Uterus (tissue), 4 donors: ENCODE results near the gene NAE1. TPM values are rescaled to one million over a fixed set of nuclear protein-coding genes. Genes with fewer than 3 reads are reported as not detected.
"Not testable (repeated sequence)": the region's sequence is repeated elsewhere in the genome, so short reads cannot be mapped to it uniquely, and the experiment has no call there.

Source experiments
- DNase-seq, 2 donors: peaks; one replicate each; pipeline ENCODE4 v3.0.0-alpha.2; 2019 to 2020
- H3K27ac ChIP-seq, 2 donors: fragments of 200-600 bp; sonication (generic); 1 replicate in 1 of 2; 2 replicates in 1 of 2; pipeline ENCODE4 v1.5.1; 2016 to 2018
- H3K27me3 ChIP-seq, 2 donors: fragments of 200-600 bp; sonication (generic); one replicate each; pipeline ENCODE4 v1.5.1; 2018 to 2019; ENCODE audit warnings: control low read depth in 1 of 2
- H3K36me3 ChIP-seq, 2 donors: fragments of 200-600 bp; sonication (generic); one replicate each; pipeline ENCODE4 v1.5.1; 2019; ENCODE audit warnings: control low read depth in 1 of 2
- H3K4me1 ChIP-seq, 2 donors: fragments of 200-600 bp; sonication (generic); one replicate each; pipeline ENCODE4 v1.5.1; 2018 to 2019; ENCODE audit warnings: control low read depth in 1 of 2
- H3K4me3 ChIP-seq, 2 donors: fragments of 200-600 bp; sonication (generic); 1 replicate in 1 of 2; 2 replicates in 1 of 2; pipeline ENCODE4 v1.5.1; 2018 to 2019; ENCODE audit warnings: mild to moderate bottlenecking in 1 of 2
- H3K9me3 ChIP-seq, 2 donors: fragments of 200-600 bp; sonication (generic); one replicate each; pipeline ENCODE4 v1.5.1; 2019; ENCODE audit warnings: control low read depth in 1 of 2
- POLR2A ChIP-seq, 2 donors: fragments of 450-650 bp; IDR thresholded peaks; one replicate each; pipeline ENCODE4 v1.6.1; 2016; ENCODE audit warnings: antibody characterized with exemption in 2 of 2, mild to moderate bottlenecking in 1 of 2, moderate library complexity in 1 of 2
- intact Hi-C: fragments of 100-400 bp; cut with DNase I; formaldehyde crosslinking; loops from one replicate; pipeline ENCODE4 v1.15.1; 2023; ENCODE audit warnings: low total_unique reads
- total RNA-seq, 4 donors: library from RNA; depleted of rRNA in 3 of 4; stranded (reverse); fragments of >200 nt in 3 of 4; gene quantifications; one replicate each; pipeline versions ENCODE4 v1.1.0 to v1.2.4, GENCODE V29; 2014 to 2023
- TF ChIP-seq, protein P1 (sequence below), 4 experiments: fragments of 200-600 bp in 2 of 4; fragments of 450-650 bp in 2 of 4; sonication (generic) in 2 of 4; IDR thresholded peaks; one replicate each; pipeline ENCODE4 v1.5.1; 2016 to 2019; ENCODE audit warnings: antibody characterized with exemption in 4 of 4, mild to moderate bottlenecking in 2 of 4, moderate library complexity in 1 of 4
- donor health status: DM: yes; HTN: yes; CAD: no.

The NAE1 gene
- total RNA-seq, 4 donors from 2014 or later, result 32.6 to 83.5 (median 59.8) TPM

DNA sequence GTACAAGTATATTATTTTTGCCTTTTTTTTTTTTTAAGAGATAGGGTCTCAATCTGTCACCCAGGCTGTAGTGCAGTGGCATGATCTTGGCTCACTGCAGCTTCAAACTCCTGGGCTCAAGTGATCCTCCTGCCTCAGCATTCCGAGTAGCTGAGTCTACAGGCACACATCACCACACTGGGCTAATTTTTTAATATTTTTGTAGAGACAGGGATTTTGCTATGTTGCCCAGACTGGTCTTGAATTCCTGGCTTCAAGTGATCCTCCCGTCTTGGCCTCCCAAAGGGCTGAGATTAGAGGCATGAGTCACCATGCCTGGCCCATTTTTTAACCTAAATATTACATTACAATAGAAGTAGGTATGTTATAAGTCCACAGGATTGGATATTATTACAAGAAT lies 32.6 kb downstream of the NAE1 start:
- no peaks in the 10 kb centered on the region for H3K4me1 ChIP-seq
- TF ChIP-seq, protein P1, sequence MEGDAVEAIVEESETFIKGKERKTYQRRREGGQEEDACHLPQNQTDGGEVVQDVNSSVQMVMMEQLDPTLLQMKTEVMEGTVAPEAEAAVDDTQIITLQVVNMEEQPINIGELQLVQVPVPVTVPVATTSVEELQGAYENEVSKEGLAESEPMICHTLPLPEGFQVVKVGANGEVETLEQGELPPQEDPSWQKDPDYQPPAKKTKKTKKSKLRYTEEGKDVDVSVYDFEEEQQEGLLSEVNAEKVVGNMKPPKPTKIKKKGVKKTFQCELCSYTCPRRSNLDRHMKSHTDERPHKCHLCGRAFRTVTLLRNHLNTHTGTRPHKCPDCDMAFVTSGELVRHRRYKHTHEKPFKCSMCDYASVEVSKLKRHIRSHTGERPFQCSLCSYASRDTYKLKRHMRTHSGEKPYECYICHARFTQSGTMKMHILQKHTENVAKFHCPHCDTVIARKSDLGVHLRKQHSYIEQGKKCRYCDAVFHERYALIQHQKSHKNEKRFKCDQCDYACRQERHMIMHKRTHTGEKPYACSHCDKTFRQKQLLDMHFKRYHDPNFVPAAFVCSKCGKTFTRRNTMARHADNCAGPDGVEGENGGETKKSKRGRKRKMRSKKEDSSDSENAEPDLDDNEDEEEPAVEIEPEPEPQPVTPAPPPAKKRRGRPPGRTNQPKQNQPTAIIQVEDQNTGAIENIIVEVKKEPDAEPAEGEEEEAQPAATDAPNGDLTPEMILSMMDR (IDR thresholded peaks at IDR 0.05), result no peak
- no peak for TF ChIP-seq POLR2A (IDR thresholded peaks at IDR 0.05)
- no peak for DNase-seq
- intact Hi-C loops, result no loop called here
- H3K36me3 ChIP-seq, result no peaks in the 10 kb centered on the region
- H3K27ac ChIP-seq, result no peak overlapping the region
- H3K9me3 ChIP-seq, result no peaks in the 10 kb centered on the region
- H3K4me3 ChIP-seq, result no peak overlapping the region
- H3K27me3 ChIP-seq, result no peaks in the 10 kb centered on the region

DNA sequence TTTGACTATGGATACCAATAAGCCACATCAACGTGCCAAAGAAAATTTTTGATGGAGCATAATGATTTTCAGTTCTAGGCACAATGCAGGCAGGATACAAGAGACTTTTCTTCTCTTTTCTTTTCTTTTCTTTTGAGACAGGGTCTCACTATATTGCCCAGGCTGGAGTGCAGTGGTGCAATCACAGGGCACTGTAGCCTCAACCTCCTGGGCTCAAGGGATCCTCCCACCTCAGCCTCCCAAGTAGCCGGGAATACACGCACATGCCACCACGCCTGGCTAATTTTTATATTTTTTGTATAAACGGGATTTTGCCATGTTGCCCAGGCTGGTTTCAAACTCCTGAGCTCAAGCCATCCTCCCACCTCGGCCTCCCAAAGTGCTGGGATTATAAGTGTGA lies 36.8 kb downstream of the NAE1 start:
- H3K4me1 ChIP-seq, DNase-seq, H3K36me3 ChIP-seq, H3K9me3 ChIP-seq, H3K27me3 ChIP-seq, H3K4me3 ChIP-seq, H3K27ac ChIP-seq, intact Hi-C loops: not testable (repeated sequence)

DNA sequence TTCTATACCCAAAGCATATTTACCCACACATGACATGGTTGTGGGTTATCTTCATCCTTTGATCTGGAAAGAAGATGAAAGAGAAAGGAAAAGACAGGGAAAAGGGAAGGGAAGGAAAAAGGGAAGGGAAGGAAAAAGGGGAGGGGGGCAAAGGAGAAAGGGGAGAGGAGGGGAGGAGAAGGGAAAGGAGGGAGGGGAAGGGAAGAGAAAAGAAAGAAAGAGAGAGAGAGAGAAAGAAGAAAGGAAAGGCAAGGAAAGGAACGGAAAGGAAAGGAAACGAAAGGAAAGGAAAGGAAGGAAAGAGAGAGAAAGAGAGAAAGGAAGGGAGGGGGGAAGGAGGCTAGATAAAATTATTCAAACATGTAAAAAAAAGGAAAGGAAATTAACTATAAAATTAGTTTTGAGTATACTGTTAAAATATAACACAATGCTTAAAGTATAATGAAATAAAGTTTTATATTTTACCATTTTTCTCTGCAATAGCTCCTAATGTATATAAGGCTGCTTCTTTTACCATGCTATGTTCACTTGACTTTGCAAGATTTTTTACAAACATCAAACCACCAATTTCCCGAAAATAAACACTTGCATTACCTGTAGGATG lies 40.5 kb downstream of the NAE1 start:
- Histone ChIP-seq H3K4me1 (no peaks in the 10 kb centered on the region), H3K4me3 (no peak overlapping the region), H3K9me3 (no peaks in the 10 kb centered on the region), H3K27ac (no peak overlapping the region), H3K27me3 (no peaks in the 10 kb centered on the region), H3K36me3 (no peaks in the 10 kb centered on the region)
- TF ChIP-seq, protein P1 (IDR thresholded peaks at IDR 0.05), result no peak
- TF ChIP-seq POLR2A (IDR thresholded peaks at IDR 0.05), result no peak
- intact Hi-C loops, result no loop called here
- no peak for DNase-seq

DNA sequence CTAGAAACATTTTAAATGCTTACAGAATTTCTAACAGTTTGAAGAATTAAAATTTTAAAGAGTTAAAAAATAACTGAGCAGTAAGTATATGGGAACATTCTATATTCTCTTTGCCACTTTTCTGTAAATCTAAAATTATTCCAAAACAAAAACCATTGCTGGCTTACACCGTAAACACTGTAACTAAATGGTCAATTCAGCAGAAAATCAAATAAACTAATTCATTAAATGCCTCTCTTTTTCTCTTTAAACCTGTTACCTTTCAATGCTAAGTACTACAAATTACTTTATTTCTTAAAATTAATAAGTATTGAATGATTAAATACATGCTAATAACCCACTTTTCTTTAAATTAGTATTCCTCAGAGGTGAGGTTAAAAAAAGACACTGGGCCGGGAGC lies 43.3 kb downstream of the NAE1 start:
- TF ChIP-seq, protein P1 (IDR thresholded peaks at IDR 0.05), result no peak
- TF ChIP-seq POLR2A (IDR thresholded peaks at IDR 0.05), result no peak
- no peaks in the 10 kb centered on the region for H3K9me3 ChIP-seq
- intact Hi-C loops, result no loop called here
- H3K4me3 ChIP-seq, result no peak overlapping the region
- DNase-seq, result no peak
- H3K27ac ChIP-seq, result no peak overlapping the region
- H3K36me3 ChIP-seq, result no peaks in the 10 kb centered on the region
- no peaks in the 10 kb centered on the region for H3K4me1 ChIP-seq
- H3K27me3 ChIP-seq, result no peaks in the 10 kb centered on the region

DNA sequence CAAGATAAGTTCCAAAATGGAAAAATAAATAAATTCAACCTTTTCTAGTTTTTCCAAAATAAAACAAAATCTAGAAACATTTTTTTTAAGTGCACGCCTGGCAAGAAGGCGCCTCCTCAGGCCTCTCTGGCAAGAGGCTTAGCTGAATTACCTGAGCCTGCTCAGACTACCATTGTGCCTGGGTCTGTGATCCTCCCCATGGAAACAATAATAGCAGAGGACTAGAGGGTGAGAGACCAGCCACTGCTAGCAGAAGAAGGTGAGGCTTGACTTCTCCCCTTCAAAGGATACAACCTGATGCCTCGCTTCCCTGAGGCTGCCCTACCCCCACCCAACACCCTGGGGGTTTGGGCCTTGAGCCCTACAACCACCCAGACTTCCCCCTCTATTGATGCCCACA lies 44.2 kb downstream of the NAE1 start:
- no peak for DNase-seq
- Histone ChIP-seq H3K4me1 (no peaks in the 10 kb centered on the region), H3K27me3 (no peaks in the 10 kb centered on the region), H3K36me3 (no peaks in the 10 kb centered on the region), H3K27ac (no peak overlapping the region), H3K9me3 (no peaks in the 10 kb centered on the region), H3K4me3 (no peak overlapping the region)
- no peak for TF ChIP-seq POLR2A (IDR thresholded peaks at IDR 0.05)
- TF ChIP-seq, protein P1 (IDR thresholded peaks at IDR 0.05), result no peak
- intact Hi-C loops, result no loop called here

DNA sequence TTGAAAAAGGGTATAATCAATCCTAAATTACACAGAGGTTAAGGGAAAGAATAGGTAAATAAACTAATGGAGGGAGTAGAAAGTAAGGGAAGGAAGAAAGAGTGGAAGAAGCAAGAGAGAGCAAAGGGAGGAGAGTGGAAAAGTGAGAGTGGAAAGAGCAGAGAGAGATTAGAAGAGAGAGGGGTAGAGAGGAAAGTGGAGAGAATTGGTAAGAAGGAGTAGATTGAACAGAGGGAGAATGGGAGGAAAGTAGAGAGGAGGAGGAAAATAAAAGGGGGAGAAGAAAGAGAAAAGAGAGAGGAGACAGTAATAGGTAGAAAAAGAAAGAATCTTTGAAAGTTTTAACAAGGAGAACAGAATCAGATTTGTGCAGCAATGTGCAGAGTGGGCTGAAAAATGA lies 54.3 kb downstream of the NAE1 start:
- H3K27ac ChIP-seq, result no peak overlapping the region
- intact Hi-C loops, result no loop called here
- H3K27me3 ChIP-seq, result no peaks in the 10 kb centered on the region
- no peak overlapping the region for H3K4me3 ChIP-seq
- DNase-seq, result no peak
- no peaks in the 10 kb centered on the region for H3K36me3 ChIP-seq
- H3K4me1 ChIP-seq, result no peaks in the 10 kb centered on the region
- no peaks in the 10 kb centered on the region for H3K9me3 ChIP-seq
- TF ChIP-seq, protein P1 (IDR thresholded peaks at IDR 0.05), result no peak
- TF ChIP-seq POLR2A (IDR thresholded peaks at IDR 0.05), result no peak
